Stimulated activated naive CD8-positive, alpha-beta T cell treated with anti-CD3 and anti-CD28 coated beads, Interleukin-15, Interleukin-2, amounts not matched to agents 100 ng/mL and 50 ng/mL, for 24 hours (primary cell): ENCODE results near the gene GUCA2A.

Experiments used
- H3K27ac Mint-ChIP-seq: one replicate; pipeline ENCODE4 v1.8.0; 2021; ENCODE audit warnings: mild to moderate bottlenecking, mixed read lengths
- H3K27me3 Mint-ChIP-seq: one replicate; pipeline ENCODE4 v1.8.0; 2021; ENCODE audit warnings: mixed read lengths
- H3K36me3 Mint-ChIP-seq: one replicate; pipeline ENCODE4 v1.8.0; 2021; ENCODE audit warnings: low read depth, mixed read lengths
- H3K4me1 Mint-ChIP-seq: one replicate; pipeline ENCODE4 v1.8.0; 2021; ENCODE audit warnings: low read depth, mixed read lengths
- H3K4me3 Mint-ChIP-seq: one replicate; pipeline ENCODE4 v1.8.0; 2021; ENCODE audit warnings: mild to moderate bottlenecking, mixed read lengths
- H3K9me3 Mint-ChIP-seq: one replicate; pipeline ENCODE4 v1.8.0; 2021; ENCODE audit warnings: mixed read lengths

Gene GUCA2A

DNA sequence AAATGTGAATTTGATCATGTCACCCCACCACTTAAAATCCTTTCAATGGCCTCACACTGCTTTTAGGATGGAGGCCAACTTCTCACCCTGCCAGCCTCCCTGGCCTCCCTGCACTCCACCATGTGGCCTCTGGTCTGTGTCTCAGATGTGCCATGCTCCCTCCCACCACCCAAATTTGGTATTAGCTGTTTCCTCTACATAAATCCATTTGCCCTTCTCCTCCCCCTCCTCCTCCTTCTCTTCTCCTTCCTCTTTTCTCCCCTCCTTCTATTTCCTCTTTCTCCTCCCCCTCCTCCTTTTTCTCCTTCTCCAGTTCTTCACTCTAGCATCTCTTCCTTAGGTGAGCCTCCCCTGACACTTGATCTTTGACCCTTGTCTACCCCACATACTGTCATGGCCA, 28.1 kb downstream of the GUCA2A start:
- Mint-ChIP-seq H3K36me3 (no peaks in the 10 kb centered on the region), H3K9me3 (no peaks in the 10 kb centered on the region), H3K4me3 (no peak overlapping the region), H3K27ac (no peak overlapping the region), H3K27me3 (peaks cover 6% of the 10 kb centered on the region), H3K4me1 (no peaks in the 10 kb centered on the region)

DNA sequence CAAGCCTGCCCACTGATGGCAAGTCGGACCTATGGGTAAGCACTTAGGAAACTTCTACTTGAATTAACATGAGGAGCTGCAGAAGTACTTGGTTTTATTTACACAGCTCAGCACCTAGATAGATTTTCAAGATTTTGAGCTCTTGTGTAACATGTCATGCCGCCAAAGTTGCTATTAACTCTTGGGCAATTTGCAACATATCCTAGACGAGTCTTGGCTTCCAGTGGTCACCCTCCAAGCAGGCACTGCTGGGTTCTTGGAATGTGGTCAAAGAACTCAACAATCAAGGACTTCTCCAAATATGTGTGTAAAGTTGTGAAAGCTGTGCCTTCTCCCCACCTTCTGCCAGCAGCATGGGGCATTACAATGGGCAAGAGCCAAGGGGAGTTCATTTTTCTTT, 29.1 kb downstream of the GUCA2A start:
- Mint-ChIP-seq H3K27me3 (peaks cover 3% of the 10 kb centered on the region), H3K27ac (no peak overlapping the region), H3K36me3 (no peaks in the 10 kb centered on the region), H3K4me3 (no peak overlapping the region), H3K4me1 (no peaks in the 10 kb centered on the region), H3K9me3 (no peaks in the 10 kb centered on the region)

DNA sequence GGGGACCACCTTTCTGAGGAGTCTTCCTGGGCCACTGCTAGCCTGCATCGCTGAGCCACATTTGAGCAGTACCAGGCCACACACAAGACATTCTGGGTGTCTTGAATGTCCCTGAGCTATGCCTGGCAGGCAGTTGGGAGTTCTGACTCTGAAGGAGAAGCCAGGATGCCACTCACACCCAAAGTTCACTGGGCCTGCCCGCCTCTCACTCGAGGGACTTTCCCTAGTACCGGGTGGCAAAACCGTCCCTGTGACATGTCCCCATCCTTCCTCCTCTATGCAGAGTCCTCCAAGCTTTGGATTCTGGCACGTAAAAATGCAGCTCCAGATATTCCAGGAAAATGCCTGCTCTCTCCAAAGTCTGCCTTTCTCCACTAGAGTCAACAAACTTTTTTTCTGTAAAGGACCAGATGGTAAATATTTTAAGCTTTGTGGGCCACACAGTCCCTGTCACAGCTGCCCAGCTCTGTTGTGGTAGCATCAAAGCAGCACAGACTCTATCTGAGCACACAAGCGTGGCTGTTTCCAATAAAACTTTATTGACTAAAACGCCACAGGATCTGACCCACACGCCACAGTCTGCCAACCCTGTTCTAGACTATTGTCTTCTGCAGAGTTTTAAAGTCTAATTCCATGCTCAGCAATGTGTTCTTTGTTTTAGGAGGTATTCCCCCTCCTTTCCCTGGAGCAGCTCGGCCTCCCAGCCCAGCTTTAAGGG, 30.6 kb downstream of the GUCA2A start:
- no peaks in the 10 kb centered on the region for H3K36me3 Mint-ChIP-seq
- no peaks in the 10 kb centered on the region for H3K4me1 Mint-ChIP-seq
- no peak overlapping the region for H3K27ac Mint-ChIP-seq
- no peak overlapping the region for H3K4me3 Mint-ChIP-seq
- H3K9me3 Mint-ChIP-seq = no peaks in the 10 kb centered on the region
- peaks cover 8% of the 10 kb centered on the region for H3K27me3 Mint-ChIP-seq

DNA sequence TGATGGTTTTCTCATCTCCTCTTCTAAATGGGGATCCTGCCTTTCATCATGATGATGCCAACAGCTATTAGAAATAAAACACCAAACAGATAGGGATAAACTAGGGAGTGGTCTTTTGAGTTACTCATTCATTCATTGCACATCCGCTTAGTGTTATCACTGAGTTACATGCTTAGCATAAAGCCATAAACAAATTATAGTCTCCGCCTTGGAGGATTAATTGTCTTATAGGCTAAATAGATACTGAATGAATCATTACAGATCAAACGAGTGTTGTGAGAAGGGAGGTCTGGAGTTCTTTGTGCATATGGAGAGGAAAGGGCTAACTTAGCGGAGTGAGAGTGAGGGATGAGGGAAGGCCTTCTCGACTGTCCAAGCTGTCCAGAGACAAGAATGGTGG, 31.2 kb downstream of the GUCA2A start:
- Mint-ChIP-seq H3K4me3 (no peak overlapping the region), H3K4me1 (no peaks in the 10 kb centered on the region), H3K36me3 (no peaks in the 10 kb centered on the region), H3K27ac (no peak overlapping the region), H3K27me3 (peaks cover 11% of the 10 kb centered on the region), H3K9me3 (no peaks in the 10 kb centered on the region)

DNA sequence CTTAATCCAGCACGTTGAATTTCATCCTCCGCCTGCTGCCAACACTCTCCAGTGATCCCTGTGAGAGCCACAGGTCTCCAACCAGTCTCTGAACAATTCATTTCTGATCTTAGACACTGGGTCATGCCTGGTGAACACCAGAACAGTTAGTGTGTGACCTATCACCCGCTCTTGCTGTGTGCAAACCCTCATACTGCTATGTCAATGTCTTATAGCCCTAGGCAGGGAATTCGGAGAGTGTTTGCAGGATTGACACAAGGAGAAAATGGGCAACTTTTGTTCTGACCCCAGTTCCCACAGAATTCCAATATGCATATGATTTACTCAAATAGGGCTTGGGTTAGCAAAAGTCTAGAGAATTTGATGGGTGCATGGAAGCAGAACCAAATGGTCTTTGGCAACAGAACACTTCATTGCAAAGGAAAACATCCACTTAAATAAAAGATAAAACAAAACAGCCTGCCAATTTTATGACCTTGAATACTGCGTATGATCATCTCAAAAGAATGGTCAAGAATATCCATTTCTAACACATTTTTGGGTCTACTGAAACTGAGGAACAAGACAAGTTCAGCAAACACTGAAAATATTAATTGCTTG, 34.4 kb downstream of the GUCA2A start:
- H3K4me1 Mint-ChIP-seq = no peaks in the 10 kb centered on the region
- H3K4me3 Mint-ChIP-seq = no peak overlapping the region
- H3K27me3 Mint-ChIP-seq = peaks cover 7% of the 10 kb centered on the region
- no peaks in the 10 kb centered on the region for H3K36me3 Mint-ChIP-seq
- H3K27ac Mint-ChIP-seq = no peak overlapping the region
- H3K9me3 Mint-ChIP-seq = no peaks in the 10 kb centered on the region

DNA sequence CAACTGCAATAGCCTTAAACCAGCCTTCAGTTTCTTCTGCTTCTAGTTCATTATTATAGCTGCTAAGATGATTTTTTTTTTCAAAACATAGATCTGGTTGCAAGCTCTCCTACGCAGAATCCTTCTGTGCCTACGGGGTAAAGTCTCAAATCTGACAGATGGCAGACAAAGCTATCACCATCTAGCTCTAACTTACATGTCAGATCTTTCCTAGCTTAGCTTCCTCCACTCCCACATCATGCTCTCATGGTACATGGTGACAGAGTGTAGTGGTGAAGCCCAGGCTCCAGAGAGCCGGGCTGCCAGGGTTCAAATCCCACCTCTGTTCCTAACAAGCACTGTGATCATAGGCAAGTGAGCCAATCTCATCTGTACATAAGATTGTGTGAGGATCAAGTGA, 35.6 kb downstream of the GUCA2A start:
- no peaks in the 10 kb centered on the region for H3K4me1 Mint-ChIP-seq
- H3K27me3 Mint-ChIP-seq = peaks cover 7% of the 10 kb centered on the region
- no peaks in the 10 kb centered on the region for H3K9me3 Mint-ChIP-seq
- no peaks in the 10 kb centered on the region for H3K36me3 Mint-ChIP-seq
- no peak overlapping the region for H3K4me3 Mint-ChIP-seq
- no peak overlapping the region for H3K27ac Mint-ChIP-seq

DNA sequence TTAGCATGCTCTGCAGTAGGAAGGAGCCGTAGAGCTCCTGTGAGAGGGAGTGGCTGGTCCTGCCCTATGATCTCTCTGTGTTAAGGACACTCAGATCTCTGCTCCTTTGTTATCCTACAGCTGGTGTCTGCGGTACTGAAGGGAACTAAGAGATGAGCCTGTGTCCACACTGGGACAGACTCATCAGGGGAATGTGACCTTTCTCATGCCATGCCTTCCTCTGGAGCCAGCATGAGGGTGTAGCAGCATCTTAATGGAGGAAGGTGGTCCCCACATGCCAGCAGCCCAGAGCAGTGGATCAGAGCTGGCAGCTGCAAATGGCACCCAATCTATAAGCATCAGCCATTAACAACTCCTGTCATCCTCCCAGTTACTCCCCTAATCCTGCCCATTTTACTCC, 36.0 kb downstream of the GUCA2A start:
- no peaks in the 10 kb centered on the region for H3K9me3 Mint-ChIP-seq
- peaks cover 7% of the 10 kb centered on the region for H3K27me3 Mint-ChIP-seq
- H3K4me1 Mint-ChIP-seq = no peaks in the 10 kb centered on the region
- no peak overlapping the region for H3K4me3 Mint-ChIP-seq
- no peak overlapping the region for H3K27ac Mint-ChIP-seq
- H3K36me3 Mint-ChIP-seq = no peaks in the 10 kb centered on the region

DNA sequence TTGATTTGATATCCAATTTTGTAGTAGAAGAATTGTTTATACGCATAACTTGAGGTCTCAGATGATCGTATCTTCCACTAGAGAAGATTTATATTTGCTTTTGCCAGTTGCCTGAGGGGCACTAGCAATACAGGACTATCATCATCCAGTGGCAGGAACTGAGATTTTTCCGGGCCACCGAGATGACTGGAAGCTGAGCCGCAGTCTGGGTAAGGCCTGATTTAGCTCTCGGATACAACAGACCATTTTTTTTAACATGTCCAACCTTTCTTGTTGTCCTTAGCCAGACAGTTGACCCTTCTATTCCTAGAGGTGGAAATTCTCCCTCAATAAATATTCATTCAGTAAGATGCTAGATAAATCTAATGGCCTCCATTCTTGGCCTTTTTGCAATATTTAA, 36.8 kb downstream of the GUCA2A start:
- no peak overlapping the region for H3K27ac Mint-ChIP-seq
- H3K9me3 Mint-ChIP-seq = no peaks in the 10 kb centered on the region
- peaks cover 7% of the 10 kb centered on the region for H3K27me3 Mint-ChIP-seq
- no peak overlapping the region for H3K4me3 Mint-ChIP-seq
- no peaks in the 10 kb centered on the region for H3K4me1 Mint-ChIP-seq
- H3K36me3 Mint-ChIP-seq = no peaks in the 10 kb centered on the region

DNA sequence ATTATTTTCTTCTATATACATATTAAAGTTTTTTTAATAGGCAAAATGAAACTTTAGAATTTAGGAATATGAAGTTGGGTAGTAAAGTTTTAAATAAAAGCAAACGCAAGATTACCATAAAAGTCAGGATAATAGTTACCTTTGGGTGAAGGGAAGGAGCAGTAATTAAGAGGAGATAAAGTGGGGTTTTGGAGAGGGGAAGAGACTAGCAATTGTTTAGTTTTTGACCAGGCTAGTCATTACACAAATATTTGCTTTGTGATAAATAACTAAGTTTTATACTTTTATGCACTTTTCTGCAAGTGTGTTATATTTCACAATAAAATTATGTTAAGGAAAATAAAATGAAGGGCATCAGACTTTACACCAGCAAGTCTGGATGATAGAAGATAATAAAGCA, 39.0 kb downstream of the GUCA2A start:
- no peak overlapping the region for H3K4me3 Mint-ChIP-seq

DNA sequence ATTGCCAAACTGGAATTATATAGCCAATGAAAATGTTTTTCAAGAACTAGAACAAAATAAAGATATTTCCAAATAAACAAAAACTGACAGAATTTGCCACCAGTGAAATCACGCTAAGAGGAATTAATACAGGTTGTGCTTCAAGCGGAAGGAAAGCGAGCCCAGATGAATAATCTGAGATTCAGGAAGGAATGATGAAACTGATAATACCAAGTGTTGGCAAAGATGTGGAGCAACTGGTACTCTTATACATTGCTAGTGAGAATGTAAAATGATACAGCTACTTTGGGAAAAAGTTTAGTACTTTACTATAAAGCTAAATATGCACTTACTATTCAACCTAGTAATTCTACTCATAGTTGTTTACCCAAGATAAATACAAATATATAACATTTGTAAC, 42.1 kb downstream of the GUCA2A start:
- Mint-ChIP-seq H3K4me1 (no peaks in the 10 kb centered on the region), H3K27me3 (peaks cover 11% of the 10 kb centered on the region), H3K36me3 (no peaks in the 10 kb centered on the region), H3K9me3 (peaks cover 6% of the 10 kb centered on the region), H3K27ac (no peak overlapping the region), H3K4me3 (no peak overlapping the region)

More for the DNA sequence above, 39.0 kb downstream of the GUCA2A start:
- Mint-ChIP-seq H3K27me3 (peaks cover 12% of the 10 kb centered on the region), H3K36me3 (no peaks in the 10 kb centered on the region), H3K9me3 (peaks cover 6% of the 10 kb centered on the region), H3K27ac (no peak overlapping the region), H3K4me1 (no peaks in the 10 kb centered on the region)

DNA sequence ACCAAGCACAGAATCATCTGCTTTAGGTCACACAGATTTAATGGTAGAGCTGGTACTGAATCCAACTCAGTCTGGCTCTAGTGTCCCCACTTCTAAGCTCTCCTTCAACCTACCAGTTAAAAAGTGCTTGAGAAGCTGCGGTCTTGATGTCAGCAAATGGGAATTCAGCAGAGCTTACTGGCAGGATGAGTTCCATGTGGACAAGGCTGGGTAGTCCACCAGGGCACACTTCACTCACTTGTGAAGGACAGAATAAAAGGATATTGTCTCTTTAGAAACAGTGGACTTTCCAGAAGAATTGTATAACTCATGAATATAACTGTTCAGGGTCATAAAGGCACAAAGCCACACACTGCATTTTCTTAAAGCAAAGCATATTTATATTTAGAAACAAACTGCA, 46.4 kb downstream of the GUCA2A start:
- Mint-ChIP-seq H3K27me3 (peaks cover 25% of the 10 kb centered on the region), H3K9me3 (peaks cover 6% of the 10 kb centered on the region), H3K36me3 (no peaks in the 10 kb centered on the region), H3K4me1 (no peaks in the 10 kb centered on the region), H3K27ac (no peak overlapping the region), H3K4me3 (no peak overlapping the region)

DNA sequence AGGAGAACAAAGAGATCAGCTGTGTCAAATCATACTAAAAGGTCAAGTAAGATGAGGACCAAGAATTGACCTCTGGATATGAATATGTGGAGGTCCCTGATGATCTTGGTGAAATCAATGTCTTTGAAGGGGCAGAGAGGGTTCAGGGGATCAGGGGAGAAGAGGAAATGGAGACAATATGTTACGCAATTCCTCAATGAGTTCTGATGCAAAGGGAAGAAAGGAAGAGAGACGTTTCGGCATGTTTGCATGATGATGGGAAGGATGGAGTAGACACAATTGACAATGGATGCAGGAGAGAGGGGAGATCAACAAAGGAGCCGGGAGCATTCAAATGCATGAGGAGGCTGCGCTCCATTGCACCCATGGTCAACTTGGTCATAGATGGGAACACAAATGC, 47.3 kb downstream of the GUCA2A start:
- Mint-ChIP-seq H3K4me1 (no peaks in the 10 kb centered on the region), H3K36me3 (no peaks in the 10 kb centered on the region), H3K27ac (no peak overlapping the region), H3K9me3 (peaks cover 6% of the 10 kb centered on the region), H3K4me3 (no peak overlapping the region), H3K27me3 (peaks cover 29% of the 10 kb centered on the region)

DNA sequence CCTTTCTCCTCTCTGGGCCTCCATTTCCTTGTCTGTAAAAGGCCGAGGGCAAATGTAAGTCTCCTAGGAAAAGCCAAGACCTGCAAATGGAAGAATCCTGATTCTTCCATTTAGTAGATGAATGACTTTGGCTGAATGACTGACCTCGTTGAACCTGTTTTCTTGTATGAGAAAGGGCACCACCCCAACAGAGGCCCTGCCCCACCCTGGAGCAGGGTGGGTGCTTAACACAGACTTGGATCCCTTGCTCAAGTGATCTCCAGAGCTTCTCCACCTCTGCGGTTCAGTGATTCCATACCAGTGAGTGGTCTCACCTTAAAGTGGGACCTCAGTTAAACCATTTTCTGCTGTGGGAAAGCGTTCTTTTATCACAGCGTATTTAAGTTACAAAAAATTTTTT, 50.3 kb downstream of the GUCA2A start:
- H3K27ac Mint-ChIP-seq = no peak overlapping the region
- no peaks in the 10 kb centered on the region for H3K4me1 Mint-ChIP-seq
- H3K27me3 Mint-ChIP-seq = peaks cover 34% of the 10 kb centered on the region
- H3K9me3 Mint-ChIP-seq = no peaks in the 10 kb centered on the region
- H3K4me3 Mint-ChIP-seq = no peak overlapping the region
- no peaks in the 10 kb centered on the region for H3K36me3 Mint-ChIP-seq
